Mesothelial cell of epicardium (in vitro differentiated cells): Measurements from ENCODE around the gene SLC44A3. TPM values are rescaled to one million over a fixed set of nuclear protein-coding genes. Genes with fewer than 3 reads are reported as not detected.
A peak's percentile ranks its signal among the peaks of the same experiment; 100 is the strongest.

Experiments
- DNase-seq, 2 experiments: peaks; one replicate each; pipeline ENCODE4 v3.0.0; 2021; ENCODE audit warnings: low spot score in 2 of 2; ENCODE audit not compliant: unreplicated experiment in 2 of 2
- H3K27ac Mint-ChIP-seq: 2 replicates; pipeline ENCODE4 v1.8.0; 2021; ENCODE audit warnings: mixed read lengths
- H3K27me3 Mint-ChIP-seq: 2 replicates; pipeline ENCODE4 v1.8.0; 2021; ENCODE audit warnings: low read depth, mixed read lengths
- H3K36me3 Mint-ChIP-seq: 2 replicates; pipeline ENCODE4 v1.8.0; 2021; ENCODE audit warnings: mixed read lengths
- H3K4me1 Mint-ChIP-seq: 2 replicates; pipeline ENCODE4 v1.8.0; 2021; ENCODE audit warnings: mixed read lengths
- H3K4me3 Mint-ChIP-seq: 2 replicates; pipeline ENCODE4 v1.8.0; 2021; ENCODE audit warnings: mild to moderate bottlenecking, moderate library complexity, mixed read lengths
- H3K9me3 Mint-ChIP-seq: 2 replicates; pipeline ENCODE4 v1.8.0; 2021; ENCODE audit warnings: mixed read lengths
- total RNA-seq: library from RNA; stranded (reverse); gene quantifications from 3 replicates; pipeline ENCODE4 v1.2.1, GENCODE V29; 2021
- TF ChIP-seq, protein P1 (sequence below): fragments of 200-600 bp; sonication (generic); IDR thresholded peaks from one replicate; pipeline ENCODE4 v1.5.0; 2021; ENCODE audit warnings: antibody characterized with exemption; ENCODE audit not compliant: unreplicated experiment

The SLC44A3 gene
- total RNA-seq, 1 donor from 2014 or later: 9.2 TPM

DNA sequence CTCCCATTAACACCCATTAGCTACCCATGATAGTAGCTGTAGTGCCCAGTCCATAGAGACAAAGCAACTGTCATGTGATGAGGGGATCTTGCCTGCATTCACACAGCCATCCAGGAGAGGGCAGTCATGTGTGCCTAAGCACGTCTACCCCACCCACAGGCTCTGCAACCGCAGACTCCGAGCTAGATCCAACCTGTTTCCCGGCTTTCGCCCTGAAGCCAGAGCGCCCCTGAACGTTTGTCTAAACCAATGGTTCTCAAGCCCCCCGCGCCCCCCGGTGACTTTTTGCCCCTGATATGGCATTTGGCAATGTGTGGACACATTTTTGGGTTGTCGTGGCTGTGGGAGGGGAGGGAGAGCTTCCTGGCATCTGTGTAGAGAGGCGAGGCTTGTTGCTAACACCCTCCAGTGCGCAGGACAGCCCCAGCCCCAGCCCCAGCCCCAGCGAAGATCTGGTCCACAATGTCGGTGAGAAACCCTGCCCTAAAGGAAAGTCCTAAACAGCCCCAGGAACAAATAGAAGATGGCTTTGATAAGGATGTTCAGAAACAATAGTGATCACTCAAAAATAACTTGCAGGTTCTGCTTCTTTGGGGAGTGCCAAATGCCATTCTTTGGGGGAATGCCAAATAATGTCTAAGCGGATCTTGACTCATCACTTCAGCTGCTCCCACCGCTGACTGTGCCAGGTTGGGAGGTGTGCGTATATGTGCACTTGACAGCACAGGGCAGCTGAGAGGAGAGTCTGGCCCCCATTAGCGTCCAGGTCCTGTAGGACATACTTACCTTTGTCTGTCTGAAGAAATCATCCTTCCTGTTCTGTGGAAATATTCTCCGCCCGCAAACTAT is 34.5 kb downstream of the SLC44A3 start:
- Mint-ChIP-seq H3K36me3 (peaks cover 2% of the 10 kb centered on the region), H3K27ac (no peak overlapping the region), H3K9me3 (no peaks in the 10 kb centered on the region), H3K4me1 (peaks cover 7% of the 10 kb centered on the region), H3K4me3 (no peak overlapping the region), H3K27me3 (no peaks in the 10 kb centered on the region)
- TF ChIP-seq, protein P1, sequence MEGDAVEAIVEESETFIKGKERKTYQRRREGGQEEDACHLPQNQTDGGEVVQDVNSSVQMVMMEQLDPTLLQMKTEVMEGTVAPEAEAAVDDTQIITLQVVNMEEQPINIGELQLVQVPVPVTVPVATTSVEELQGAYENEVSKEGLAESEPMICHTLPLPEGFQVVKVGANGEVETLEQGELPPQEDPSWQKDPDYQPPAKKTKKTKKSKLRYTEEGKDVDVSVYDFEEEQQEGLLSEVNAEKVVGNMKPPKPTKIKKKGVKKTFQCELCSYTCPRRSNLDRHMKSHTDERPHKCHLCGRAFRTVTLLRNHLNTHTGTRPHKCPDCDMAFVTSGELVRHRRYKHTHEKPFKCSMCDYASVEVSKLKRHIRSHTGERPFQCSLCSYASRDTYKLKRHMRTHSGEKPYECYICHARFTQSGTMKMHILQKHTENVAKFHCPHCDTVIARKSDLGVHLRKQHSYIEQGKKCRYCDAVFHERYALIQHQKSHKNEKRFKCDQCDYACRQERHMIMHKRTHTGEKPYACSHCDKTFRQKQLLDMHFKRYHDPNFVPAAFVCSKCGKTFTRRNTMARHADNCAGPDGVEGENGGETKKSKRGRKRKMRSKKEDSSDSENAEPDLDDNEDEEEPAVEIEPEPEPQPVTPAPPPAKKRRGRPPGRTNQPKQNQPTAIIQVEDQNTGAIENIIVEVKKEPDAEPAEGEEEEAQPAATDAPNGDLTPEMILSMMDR: peak; percentile 83
- peak; percentile 46 to 81 for DNase-seq

- no peaks in the 10 kb centered on the region for H3K27me3 Mint-ChIP-seq
- DNase-seq: no peak
These were observed 35.1 kb downstream of the SLC44A3 start for GRCh38 chr1:94855307-94855700.

DNA sequence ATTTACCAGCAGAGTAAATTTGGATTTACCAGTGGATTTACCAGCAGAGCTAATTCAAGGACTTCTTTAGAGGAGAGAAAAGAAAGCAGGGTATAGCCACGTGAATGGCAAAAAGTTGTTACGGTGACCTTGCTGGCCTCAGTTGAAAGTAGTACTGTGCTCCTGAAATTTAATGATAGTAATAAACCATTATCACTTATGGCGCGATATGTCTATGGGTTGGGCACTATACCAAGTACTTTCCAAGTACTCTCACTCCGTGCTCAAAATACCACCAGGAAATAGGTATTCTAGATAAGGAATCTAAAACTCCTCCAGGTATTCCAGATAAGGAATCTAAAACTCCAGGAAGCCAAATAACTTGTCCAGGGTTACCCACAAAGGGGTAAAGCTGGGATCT is 35.8 kb downstream of the SLC44A3 start:
- peaks cover 2% of the 10 kb centered on the region for H3K36me3 Mint-ChIP-seq
- no peaks in the 10 kb centered on the region for H3K27me3 Mint-ChIP-seq
- DNase-seq: no peak
- H3K27ac Mint-ChIP-seq: no peak overlapping the region
- peaks cover 21% of the 10 kb centered on the region for H3K4me1 Mint-ChIP-seq
- H3K9me3 Mint-ChIP-seq: no peaks in the 10 kb centered on the region
- TF ChIP-seq, protein P1: no peak
- H3K4me3 Mint-ChIP-seq: no peak overlapping the region

More at GRCh38 chr1:94855307-94855700, 35.1 kb downstream of the SLC44A3 start:
- H3K36me3 Mint-ChIP-seq: peaks cover 2% of the 10 kb centered on the region
- H3K4me3 Mint-ChIP-seq: no peak overlapping the region
- H3K4me1 Mint-ChIP-seq: peaks cover 14% of the 10 kb centered on the region
- H3K9me3 Mint-ChIP-seq: no peaks in the 10 kb centered on the region
- H3K27ac Mint-ChIP-seq: no peak overlapping the region
- TF ChIP-seq, protein P1: no peak

- no peaks in the 10 kb centered on the region for H3K27me3 Mint-ChIP-seq
- no peak for DNase-seq
- peaks cover 2% of the 10 kb centered on the region for H3K36me3 Mint-ChIP-seq
- peaks cover 28% of the 10 kb centered on the region for H3K4me1 Mint-ChIP-seq
- no peak overlapping the region for H3K4me3 Mint-ChIP-seq
- H3K27ac Mint-ChIP-seq: no peak overlapping the region
- TF ChIP-seq, protein P1: no peak
- no peaks in the 10 kb centered on the region for H3K9me3 Mint-ChIP-seq
These were observed 36.7 kb downstream of the SLC44A3 start for GRCh38 chr1:94856868-94857267.

- Mint-ChIP-seq H3K27ac (no peak overlapping the region), H3K4me1 (peaks cover 41% of the 10 kb centered on the region), H3K27me3 (no peaks in the 10 kb centered on the region), H3K4me3 (no peak overlapping the region), H3K36me3 (peaks cover 2% of the 10 kb centered on the region), H3K9me3 (no peaks in the 10 kb centered on the region)
- TF ChIP-seq, protein P1: no peak
- no peak for DNase-seq
These were observed 38.1 kb downstream of the SLC44A3 start for GRCh38 chr1:94858276-94858675.
